ENCODE results near the gene APOBEC3H. TPM values are rescaled to one million over a fixed set of nuclear protein-coding genes. Genes with fewer than 3 reads are reported as not detected.

Gene APOBEC3H
- total RNA-seq, 1 donor from 2014 or later = not detected

GRCh38 chr22:39138357-39138997, 41.4 kb downstream of the APOBEC3H start:
- Mint-ChIP-seq H3K4me1 (ENCODE audit: low read depth) (peaks cover 4% of the 10 kb centered on the region), H3K4me3 (ENCODE audit: unreplicated experiment) (no peak overlapping the region), H3K27me3 (ENCODE audit: low read depth) (no peaks in the 10 kb centered on the region), H3K36me3 (ENCODE audit: low read depth) (no peaks in the 10 kb centered on the region), H3K9me3 (ENCODE audit: low read depth) (no peaks in the 10 kb centered on the region), H3K27ac (ENCODE audit: unreplicated experiment) (no peak overlapping the region)
- peak; percentile 46 for DNase-seq (ENCODE audit: low spot score)
- TF ChIP-seq, protein P1, sequence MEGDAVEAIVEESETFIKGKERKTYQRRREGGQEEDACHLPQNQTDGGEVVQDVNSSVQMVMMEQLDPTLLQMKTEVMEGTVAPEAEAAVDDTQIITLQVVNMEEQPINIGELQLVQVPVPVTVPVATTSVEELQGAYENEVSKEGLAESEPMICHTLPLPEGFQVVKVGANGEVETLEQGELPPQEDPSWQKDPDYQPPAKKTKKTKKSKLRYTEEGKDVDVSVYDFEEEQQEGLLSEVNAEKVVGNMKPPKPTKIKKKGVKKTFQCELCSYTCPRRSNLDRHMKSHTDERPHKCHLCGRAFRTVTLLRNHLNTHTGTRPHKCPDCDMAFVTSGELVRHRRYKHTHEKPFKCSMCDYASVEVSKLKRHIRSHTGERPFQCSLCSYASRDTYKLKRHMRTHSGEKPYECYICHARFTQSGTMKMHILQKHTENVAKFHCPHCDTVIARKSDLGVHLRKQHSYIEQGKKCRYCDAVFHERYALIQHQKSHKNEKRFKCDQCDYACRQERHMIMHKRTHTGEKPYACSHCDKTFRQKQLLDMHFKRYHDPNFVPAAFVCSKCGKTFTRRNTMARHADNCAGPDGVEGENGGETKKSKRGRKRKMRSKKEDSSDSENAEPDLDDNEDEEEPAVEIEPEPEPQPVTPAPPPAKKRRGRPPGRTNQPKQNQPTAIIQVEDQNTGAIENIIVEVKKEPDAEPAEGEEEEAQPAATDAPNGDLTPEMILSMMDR (IDR thresholded peaks at IDR 0.05) = no peak

- H3K9me3 Mint-ChIP-seq (ENCODE audit: low read depth) = no peaks in the 10 kb centered on the region
- H3K36me3 Mint-ChIP-seq (ENCODE audit: low read depth) = no peaks in the 10 kb centered on the region
- DNase-seq (ENCODE audit: low spot score) = peak; percentile 11
- TF ChIP-seq, protein P1 (IDR thresholded peaks at IDR 0.05) = no peak
- peaks cover 10% of the 10 kb centered on the region for H3K4me1 Mint-ChIP-seq (ENCODE audit: low read depth)
- H3K4me3 Mint-ChIP-seq (ENCODE audit: unreplicated experiment) = no peak overlapping the region
- no peaks in the 10 kb centered on the region for H3K27me3 Mint-ChIP-seq (ENCODE audit: low read depth)
- no peak overlapping the region for H3K27ac Mint-ChIP-seq (ENCODE audit: unreplicated experiment)
Measured at GRCh38 chr22:39139933-39140332, 42.9 kb downstream of the APOBEC3H start.

GRCh38 chr22:39142088-39142680, 45.1 kb downstream of the APOBEC3H start:
- H3K4me1 Mint-ChIP-seq (ENCODE audit: low read depth) = peaks cover 9% of the 10 kb centered on the region
- no peaks in the 10 kb centered on the region for H3K9me3 Mint-ChIP-seq (ENCODE audit: low read depth)
- no peaks in the 10 kb centered on the region for H3K36me3 Mint-ChIP-seq (ENCODE audit: low read depth)
- DNase-seq (ENCODE audit: low spot score) = peak; percentile 51
- TF ChIP-seq, protein P1 (IDR thresholded peaks at IDR 0.05) = no peak
- H3K27me3 Mint-ChIP-seq (ENCODE audit: low read depth) = no peaks in the 10 kb centered on the region
- H3K4me3 Mint-ChIP-seq (ENCODE audit: unreplicated experiment) = no peak overlapping the region
- no peak overlapping the region for H3K27ac Mint-ChIP-seq (ENCODE audit: unreplicated experiment)

DNA sequence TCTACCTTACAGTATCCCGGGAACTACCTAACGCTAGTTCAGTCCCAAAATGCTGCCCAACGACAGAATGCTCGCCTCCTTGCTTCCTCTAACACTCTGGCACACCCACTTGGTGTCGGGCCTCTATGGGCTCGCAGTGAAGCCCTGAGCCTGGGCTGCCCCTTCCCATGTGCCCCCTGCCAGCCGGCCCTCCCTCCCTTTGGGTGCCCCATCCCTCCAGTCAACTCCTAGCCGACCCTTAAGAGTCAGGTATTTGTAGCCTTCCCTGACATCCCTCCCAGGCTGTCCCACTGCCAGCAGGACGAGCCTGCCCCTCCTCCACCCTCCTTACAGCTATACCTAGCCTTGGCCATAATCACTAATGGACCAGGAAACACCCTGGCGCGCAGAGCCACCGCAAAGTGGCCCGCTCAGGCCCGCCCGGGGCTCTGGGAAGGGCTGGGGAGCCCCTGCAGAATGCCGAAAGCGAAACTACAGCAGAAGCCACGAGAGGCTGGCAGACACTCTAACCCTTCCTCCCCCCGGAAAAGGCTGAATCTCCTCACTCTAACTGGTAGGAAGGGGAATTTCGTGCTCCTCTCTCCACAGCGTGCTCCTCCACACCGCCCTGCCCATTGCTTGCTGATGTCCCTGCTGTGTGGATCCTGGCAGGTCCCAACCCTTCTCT, 47.2 kb downstream of the APOBEC3H start:
- TF ChIP-seq, protein P1 (IDR thresholded peaks at IDR 0.05) = no peak
- peaks cover 9% of the 10 kb centered on the region for H3K4me1 Mint-ChIP-seq (ENCODE audit: low read depth)
- no peaks in the 10 kb centered on the region for H3K27me3 Mint-ChIP-seq (ENCODE audit: low read depth)
- peak overlapping the region; percentile 75 for H3K4me3 Mint-ChIP-seq (ENCODE audit: unreplicated experiment)
- H3K36me3 Mint-ChIP-seq (ENCODE audit: low read depth) = no peaks in the 10 kb centered on the region
- peak overlapping the region; percentile 42 for H3K27ac Mint-ChIP-seq (ENCODE audit: unreplicated experiment)
- no peaks in the 10 kb centered on the region for H3K9me3 Mint-ChIP-seq (ENCODE audit: low read depth)
- DNase-seq (ENCODE audit: low spot score) = peak; percentile 55

GRCh38 chr22:39146256-39147101, 49.4 kb downstream of the APOBEC3H start:
- H3K4me1 Mint-ChIP-seq (ENCODE audit: low read depth) = peaks cover 14% of the 10 kb centered on the region
- H3K27ac Mint-ChIP-seq (ENCODE audit: unreplicated experiment) = no peak overlapping the region

More at GRCh38 chr22:39146256-39147101, 49.4 kb downstream of the APOBEC3H start:
- Mint-ChIP-seq H3K27me3 (ENCODE audit: low read depth) (no peaks in the 10 kb centered on the region), H3K9me3 (ENCODE audit: low read depth) (no peaks in the 10 kb centered on the region), H3K36me3 (ENCODE audit: low read depth) (no peaks in the 10 kb centered on the region), H3K4me3 (ENCODE audit: unreplicated experiment) (peak overlapping the region; percentile 66)
- DNase-seq (ENCODE audit: low spot score) = peak; percentile 59
- TF ChIP-seq, protein P1 (IDR thresholded peaks at IDR 0.05) = no peak
